ENCODE results near the gene HADHB.
"Not testable (repeated sequence)": the region's sequence is repeated elsewhere in the genome, so short reads cannot be mapped to it uniquely, and the experiment has no call there.

HADHB gene

GRCh38 chr2:26243470-26244308 is 1.1 kb upstream of the HADHB start:
- in situ Hi-C loops (cut with MboI; ENCODE audit: low sequenced_read_pairs) = no loop called here

GRCh38 chr2:26245231-26245732 is 543 bp downstream of the HADHB start:
- in situ Hi-C loops (cut with MboI; ENCODE audit: low sequenced_read_pairs) = no loop called here

- in situ Hi-C loops (cut with MboI; ENCODE audit: low sequenced_read_pairs) = no loop called here
These were observed 1.1 kb downstream of the HADHB start for GRCh38 chr2:26245810-26246209.

GRCh38 chr2:26246818-26247217 is 2.1 kb downstream of the HADHB start:
- in situ Hi-C loops (cut with MboI; ENCODE audit: low sequenced_read_pairs) = no loop called here

GRCh38 chr2:26249625-26250024 is 4.9 kb downstream of the HADHB start:
- in situ Hi-C loops (cut with MboI; ENCODE audit: low sequenced_read_pairs) = no loop called here

GRCh38 chr2:26251893-26252292 is 7.2 kb downstream of the HADHB start:
- in situ Hi-C loops (cut with MboI; ENCODE audit: low sequenced_read_pairs) = no loop called here

- in situ Hi-C loops (cut with MboI; ENCODE audit: low sequenced_read_pairs) = no loop called here
These were observed 11.1 kb downstream of the HADHB start for GRCh38 chr2:26255759-26256384.

GRCh38 chr2:26258836-26259235 is 14.1 kb downstream of the HADHB start:
- in situ Hi-C loops (cut with MboI; ENCODE audit: low sequenced_read_pairs) = not testable (repeated sequence)

- in situ Hi-C loops (cut with MboI; ENCODE audit: low sequenced_read_pairs) = no loop called here
These were observed 23.5 kb downstream of the HADHB start for GRCh38 chr2:26268213-26268612.

GRCh38 chr2:26268670-26269385 is 24.1 kb downstream of the HADHB start:
- in situ Hi-C loops (cut with MboI; ENCODE audit: low sequenced_read_pairs) = not testable (repeated sequence)

GRCh38 chr2:26269571-26270158 is 24.9 kb downstream of the HADHB start:
- in situ Hi-C loops (cut with MboI; ENCODE audit: low sequenced_read_pairs) = no loop called here

- in situ Hi-C loops (cut with MboI; ENCODE audit: low sequenced_read_pairs) = no loop called here
These were observed 25.6 kb downstream of the HADHB start for GRCh38 chr2:26270373-26270772.

- in situ Hi-C loops (cut with MboI; ENCODE audit: low sequenced_read_pairs) = no loop called here
These were observed 28.8 kb downstream of the HADHB start for GRCh38 chr2:26273501-26273900.

- in situ Hi-C loops (cut with MboI; ENCODE audit: low sequenced_read_pairs) = no loop called here
These were observed 29.4 kb downstream of the HADHB start for GRCh38 chr2:26274058-26274613.

- in situ Hi-C loops (cut with MboI; ENCODE audit: low sequenced_read_pairs) = no loop called here
These were observed 31.9 kb downstream of the HADHB start for GRCh38 chr2:26276484-26277227.

GRCh38 chr2:26279886-26280285 is 35.1 kb downstream of the HADHB start:
- in situ Hi-C loops (cut with MboI; ENCODE audit: low sequenced_read_pairs) = no loop called here

- in situ Hi-C loops (cut with MboI; ENCODE audit: low sequenced_read_pairs) = no loop called here
These were observed 36.5 kb downstream of the HADHB start for GRCh38 chr2:26281226-26281625.

GRCh38 chr2:26283606-26284005 is 38.9 kb downstream of the HADHB start:
- in situ Hi-C loops (cut with MboI; ENCODE audit: low sequenced_read_pairs) = no loop called here

GRCh38 chr2:26284132-26284531 is 39.4 kb downstream of the HADHB start:
- in situ Hi-C loops (cut with MboI; ENCODE audit: low sequenced_read_pairs) = no loop called here

- in situ Hi-C loops (cut with MboI; ENCODE audit: low sequenced_read_pairs) = no loop called here
These were observed 41.2 kb downstream of the HADHB start for GRCh38 chr2:26285931-26286330.
